ENCODE measurements around the gene TUBB1.
"Not testable (repeated sequence)": the region's sequence is repeated elsewhere in the genome, so short reads cannot be mapped to it uniquely, and the experiment has no call there.

Gene TUBB1

GRCh38 chr20:59018817-59019216 lies 412 bp upstream of the TUBB1 start:
- no peak for DNase-seq (ENCODE audit: low read depth in 2 of 2)

DNA sequence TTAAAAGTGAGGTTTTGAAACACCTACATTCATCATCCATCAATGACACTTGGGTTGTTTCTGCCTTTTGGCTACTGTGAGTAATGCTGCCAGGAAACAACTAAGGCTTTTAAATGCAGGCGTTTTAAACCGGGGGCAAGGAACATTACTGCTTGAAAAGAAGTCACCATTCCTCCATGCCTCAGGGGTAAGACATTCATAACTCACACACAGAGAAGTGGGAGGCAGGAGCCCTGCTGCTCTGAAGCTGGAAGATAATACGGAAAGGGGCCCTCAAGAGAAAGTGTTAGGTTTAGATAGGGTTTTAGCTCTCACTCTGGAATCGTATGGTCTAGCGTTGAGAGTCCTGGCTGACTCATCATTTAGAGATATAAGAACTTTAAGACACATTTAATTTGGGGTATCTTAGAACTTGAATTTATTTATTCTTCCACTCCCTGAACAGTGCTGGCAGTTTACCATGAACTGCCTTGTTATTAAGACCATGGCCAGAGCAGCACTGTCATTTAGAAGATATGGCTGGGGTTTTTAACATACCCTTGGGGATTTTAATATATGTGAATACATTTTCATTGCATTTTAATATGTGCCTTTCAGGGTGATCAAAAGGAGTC lies 1.8 kb downstream of the TUBB1 start:
- no peak for DNase-seq (ENCODE audit: low read depth in 2 of 2)

GRCh38 chr20:59022754-59023153 lies 3.5 kb downstream of the TUBB1 start:
- DNase-seq (ENCODE audit: low read depth in 2 of 2) = no peak

DNA sequence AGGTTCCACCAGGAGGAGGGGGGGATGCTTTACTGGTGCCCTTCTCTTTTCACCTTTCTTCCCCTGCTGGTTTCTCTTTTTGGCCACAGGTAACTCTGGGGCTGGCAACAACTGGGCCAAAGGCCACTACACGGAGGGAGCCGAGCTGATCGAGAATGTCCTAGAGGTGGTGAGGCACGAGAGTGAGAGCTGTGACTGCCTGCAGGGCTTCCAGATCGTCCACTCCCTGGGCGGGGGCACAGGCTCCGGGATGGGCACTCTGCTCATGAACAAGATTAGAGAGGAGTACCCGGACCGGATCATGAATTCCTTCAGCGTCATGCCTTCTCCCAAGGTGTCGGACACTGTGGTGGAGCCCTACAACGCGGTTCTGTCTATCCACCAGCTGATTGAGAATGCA lies 4.4 kb downstream of the TUBB1 start:
- DNase-seq (ENCODE audit: low read depth in 2 of 2) = no peak

- no peak for DNase-seq (ENCODE audit: low read depth in 2 of 2)
Measured at GRCh38 chr20:59024111-59024530, 4.9 kb downstream of the TUBB1 start.

GRCh38 chr20:59025086-59025485 lies 5.9 kb downstream of the TUBB1 start:
- DNase-seq (ENCODE audit: low read depth in 2 of 2) = no peak

DNA sequence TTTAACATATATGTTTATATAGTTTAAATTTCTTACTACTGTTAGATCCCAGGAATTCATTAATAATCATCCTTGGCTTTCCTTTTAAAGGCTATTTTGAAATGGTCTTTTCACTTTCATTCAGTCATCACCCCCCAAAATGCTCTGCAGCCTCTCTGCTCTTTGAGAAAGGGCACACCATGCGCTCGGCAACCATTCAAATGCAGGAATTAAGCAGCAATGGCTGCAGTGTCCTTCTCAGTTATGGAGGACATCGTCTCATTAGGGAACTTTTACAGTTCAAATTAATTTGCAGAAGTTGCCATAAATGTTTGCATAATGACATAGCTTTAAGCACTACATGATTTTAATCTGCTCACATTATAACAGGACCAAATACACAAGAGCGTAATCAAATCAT lies 6.3 kb downstream of the TUBB1 start:
- no peak for DNase-seq (ENCODE audit: low read depth in 2 of 2)

GRCh38 chr20:59026904-59027740 lies 7.9 kb downstream of the TUBB1 start:
- no peak for DNase-seq (ENCODE audit: low read depth in 2 of 2)

GRCh38 chr20:59027741-59028320 lies 8.6 kb downstream of the TUBB1 start:
- no peak for DNase-seq (ENCODE audit: low read depth in 2 of 2)

DNA sequence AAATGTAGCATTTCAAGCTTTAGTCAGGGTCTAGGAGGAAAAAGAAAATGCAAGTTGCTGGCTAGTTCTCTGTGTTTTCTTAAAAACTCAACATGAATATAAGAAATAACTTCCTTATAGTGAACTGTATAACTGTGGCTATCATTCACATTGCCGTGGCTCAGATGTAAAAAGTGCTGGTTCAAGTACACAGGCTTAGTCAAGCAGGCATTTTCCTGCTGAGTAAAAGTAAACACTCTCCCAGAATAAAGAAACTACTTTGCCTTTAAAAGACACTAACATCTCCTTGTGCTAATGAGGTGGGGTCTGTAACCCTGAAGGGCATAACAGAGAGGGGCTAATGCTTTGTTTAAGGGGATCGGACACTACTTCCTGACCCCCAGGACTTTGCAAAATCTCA lies 9.6 kb downstream of the TUBB1 start:
- no peak for DNase-seq (ENCODE audit: low read depth in 2 of 2)

- DNase-seq (ENCODE audit: low read depth in 2 of 2) = no peak
Measured at GRCh38 chr20:59030911-59031563, 11.8 kb downstream of the TUBB1 start.

DNA sequence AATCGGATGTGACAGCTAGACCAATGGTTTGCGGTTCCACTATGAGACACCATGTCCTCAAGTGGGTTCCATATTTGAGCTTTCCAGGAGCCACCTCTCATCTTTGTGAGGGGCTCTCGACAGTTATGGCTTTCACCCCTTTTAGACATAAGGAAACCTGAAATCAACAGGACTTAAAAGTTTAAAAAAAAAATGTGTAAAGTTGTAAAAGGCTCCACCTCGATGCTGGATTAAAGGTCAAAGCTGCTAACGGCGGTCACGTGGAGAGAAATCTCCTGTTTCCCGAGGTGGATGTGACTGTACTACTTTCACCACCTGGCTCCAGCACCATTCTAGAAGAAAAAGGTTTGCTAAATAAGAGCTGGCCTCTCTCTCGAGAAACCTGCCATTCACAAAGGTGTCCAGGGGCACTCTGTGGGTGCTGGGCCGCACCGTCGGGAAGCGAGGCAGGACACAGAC lies 12.4 kb downstream of the TUBB1 start:
- no peak for DNase-seq (ENCODE audit: low read depth in 2 of 2)

DNA sequence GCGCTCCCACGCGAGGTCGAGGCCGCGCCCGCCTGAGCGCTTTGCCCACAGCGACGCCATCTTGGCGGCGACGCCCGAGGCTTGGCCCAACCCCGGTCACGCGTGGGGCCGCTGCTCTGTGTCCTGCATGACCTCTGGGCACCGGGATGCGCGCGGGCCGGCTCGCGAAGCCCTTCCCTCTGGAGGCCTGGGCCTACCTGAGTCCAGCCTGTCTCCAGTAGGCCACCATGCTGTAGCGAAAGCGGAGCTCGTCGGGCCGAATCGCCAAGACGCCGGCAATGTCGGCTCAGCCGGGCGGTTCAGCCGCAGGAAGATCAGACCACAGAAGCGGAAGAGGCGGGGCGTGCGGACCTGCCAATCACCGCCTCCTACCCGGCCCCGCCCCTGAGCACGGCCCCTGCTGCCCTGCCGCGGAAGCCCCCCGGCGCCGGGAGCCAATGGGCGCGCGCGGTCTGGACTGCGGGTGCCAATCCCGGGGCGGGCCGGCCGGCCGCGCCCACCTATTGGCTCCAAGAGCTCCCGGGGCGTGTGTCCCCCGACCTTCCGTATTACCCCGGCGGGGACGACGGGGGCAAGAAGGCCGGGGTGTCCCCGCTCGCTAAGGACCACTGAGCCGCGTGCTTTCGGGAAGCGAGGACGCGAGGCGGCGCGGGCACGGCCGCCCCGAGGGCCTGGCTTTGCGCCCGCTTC lies 12.9 kb downstream of the TUBB1 start, which contains the start of gene ATP5F1E:
TSS of gene ATP5F1E (minus strand) at position 313 of the 690 bp plus-strand sequence. CDS start at position 229, 84 bp downstream.
- peak; percentile 95 to 97 for DNase-seq (ENCODE audit: low read depth in 2 of 2)

GRCh38 chr20:59032713-59033059 lies 13.5 kb downstream of the TUBB1 start:
- DNase-seq (ENCODE audit: low read depth in 2 of 2) = no peak

DNA sequence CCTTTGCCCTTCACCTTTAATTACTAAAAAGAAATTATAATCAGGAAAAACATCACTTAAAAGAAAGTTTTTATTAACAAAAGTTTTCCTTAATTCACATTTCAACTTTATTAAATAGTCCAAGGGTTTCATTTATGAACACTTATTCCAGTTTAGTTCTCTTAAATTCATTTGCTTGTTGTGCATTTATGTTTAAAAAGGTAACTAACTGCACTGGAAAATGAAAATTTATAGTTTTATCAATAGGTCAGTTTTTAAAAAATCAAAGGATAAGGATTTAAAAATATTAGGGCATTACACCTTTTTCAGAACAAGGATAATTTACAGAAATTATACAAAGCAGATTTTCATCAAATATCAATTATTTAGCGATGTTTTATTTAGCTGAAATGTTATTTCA lies 13.9 kb downstream of the TUBB1 start:
- DNase-seq (ENCODE audit: low read depth in 2 of 2) = no peak

DNA sequence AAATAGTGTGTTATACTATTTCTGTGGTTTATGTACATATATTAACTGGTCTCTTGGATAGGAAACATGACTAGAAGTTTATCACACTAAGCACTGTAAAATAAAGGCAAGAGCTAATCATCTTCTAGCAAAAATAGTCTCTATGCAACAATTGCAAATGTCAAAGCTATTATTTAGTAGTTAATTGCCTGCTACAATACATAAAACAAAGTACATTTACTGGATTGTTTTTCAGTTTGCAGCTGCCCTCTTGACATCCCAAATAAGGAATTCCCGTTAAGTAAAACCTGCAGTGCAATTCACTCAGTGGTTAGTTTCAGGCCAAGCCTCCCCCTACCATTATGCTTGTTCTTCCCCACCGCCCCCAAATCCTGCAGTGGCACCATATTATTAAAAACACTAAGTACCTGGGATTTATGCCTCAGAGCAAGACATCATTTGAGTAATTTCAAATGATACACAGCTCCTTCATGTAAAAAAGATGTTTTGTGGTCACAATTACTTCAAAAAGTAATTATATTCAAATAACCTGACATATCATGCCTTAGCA lies 14.5 kb downstream of the TUBB1 start:
- DNase-seq (ENCODE audit: low read depth in 2 of 2) = no peak

DNA sequence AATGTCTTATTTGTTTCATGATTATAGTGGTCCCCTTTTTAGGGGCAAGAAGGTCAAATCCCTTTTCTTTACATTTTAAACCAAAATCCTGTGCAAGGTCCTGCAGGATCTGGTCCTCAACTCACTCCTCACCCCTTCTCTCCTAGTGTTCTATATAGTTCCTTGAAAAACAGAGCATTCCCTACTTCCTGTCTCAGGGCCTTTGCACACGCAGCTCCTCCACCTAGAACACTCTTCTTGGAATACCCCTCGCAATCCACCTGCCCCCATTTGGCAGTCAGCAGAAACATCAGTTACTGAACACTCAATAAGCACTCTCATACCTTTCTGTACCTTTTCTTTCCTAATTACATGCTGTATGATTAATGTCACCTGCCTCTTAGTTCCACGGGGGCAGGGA lies 16.2 kb downstream of the TUBB1 start:
- DNase-seq (ENCODE audit: low read depth in 2 of 2) = no peak

DNA sequence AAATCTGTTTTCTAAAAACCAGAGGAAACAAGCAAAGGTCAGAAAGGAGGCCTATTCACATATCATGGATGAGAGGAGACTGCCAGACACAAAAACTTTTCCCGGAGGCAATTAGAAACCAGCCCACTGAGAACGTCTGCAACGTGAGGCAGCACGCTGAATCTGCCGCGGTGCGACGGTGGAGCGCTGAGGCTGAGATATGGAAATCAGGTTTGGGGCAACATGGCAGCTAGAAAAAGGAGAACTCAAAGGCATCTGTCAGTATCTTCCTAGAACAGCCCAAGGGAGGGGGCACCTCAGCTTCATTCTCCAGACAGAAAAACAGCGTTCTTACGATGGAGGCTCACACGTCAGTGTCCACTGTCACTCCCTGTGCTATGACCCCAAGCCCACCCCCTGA lies 18.2 kb downstream of the TUBB1 start:
- DNase-seq (ENCODE audit: low read depth in 2 of 2) = no peak

- DNase-seq (ENCODE audit: low read depth in 2 of 2) = no peak
Measured at GRCh38 chr20:59039233-59039632, 20.0 kb downstream of the TUBB1 start.

DNA sequence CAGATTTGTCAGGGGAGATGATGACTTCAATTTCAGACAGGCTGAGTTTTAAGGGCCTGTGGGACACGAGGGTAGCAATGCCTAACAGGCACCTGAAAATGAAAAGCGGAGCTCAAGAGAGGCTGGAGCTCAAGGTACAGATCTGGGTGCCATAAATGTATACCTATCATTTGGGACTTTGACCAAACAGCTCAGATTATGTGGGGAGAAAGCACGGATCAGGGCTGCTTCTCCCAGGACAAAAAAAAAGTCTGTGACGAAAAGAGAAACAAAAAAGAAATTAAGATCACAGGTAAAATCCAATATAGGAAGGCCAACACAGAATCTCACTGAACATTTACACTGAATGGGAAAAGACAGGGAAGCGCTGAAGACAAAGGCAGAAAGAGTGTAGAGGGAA lies 21.4 kb downstream of the TUBB1 start:
- no peak for DNase-seq (ENCODE audit: low read depth in 2 of 2)

DNA sequence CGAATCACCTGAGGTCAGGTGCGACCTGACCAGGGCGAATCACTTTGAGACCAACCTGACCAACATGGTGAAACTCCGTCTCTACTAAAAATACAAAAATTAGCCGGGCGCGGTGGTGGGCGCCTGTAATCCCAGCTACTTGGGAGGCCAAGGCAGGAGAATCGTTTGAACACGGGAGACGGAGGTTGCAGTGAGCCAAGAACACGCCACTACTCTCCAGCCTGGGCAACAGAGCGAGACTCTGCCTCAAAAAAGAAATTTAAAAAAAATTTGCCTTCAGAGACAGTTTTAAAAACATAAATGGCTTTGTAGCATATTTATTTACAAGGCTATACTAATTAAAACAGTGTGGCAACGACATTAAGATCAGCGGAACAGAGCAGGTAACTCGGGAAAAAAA lies 22.3 kb downstream of the TUBB1 start:
- DNase-seq (ENCODE audit: low read depth in 2 of 2) = not testable (repeated sequence)

Measured in stimulated activated CD8-positive, alpha-beta memory T cell treated with anti-CD3 and anti-CD28 coated beads, Interleukin-2, amount 100 ng/mL, for 48 hours (primary cell).